Activated naive CD8-positive, alpha-beta T cell (primary cell): Measurements from ENCODE around the gene TOMT.
"Not testable (repeated sequence)": the region's sequence is repeated elsewhere in the genome, so short reads cannot be mapped to it uniquely, and the experiment has no call there.

ENCODE experiments used
- H3K27ac Mint-ChIP-seq: one replicate; pipeline ENCODE4 v1.8.0; 2021; ENCODE audit warnings: mixed read lengths
- H3K27me3 Mint-ChIP-seq: one replicate; pipeline ENCODE4 v1.8.0; 2021; ENCODE audit warnings: mixed read lengths
- H3K36me3 Mint-ChIP-seq: one replicate; pipeline ENCODE4 v1.8.0; 2021; ENCODE audit warnings: mixed read lengths
- H3K4me1 Mint-ChIP-seq: one replicate; pipeline ENCODE4 v1.8.0; 2021; ENCODE audit warnings: low read depth, mixed read lengths
- H3K4me3 Mint-ChIP-seq: one replicate; pipeline ENCODE4 v1.8.0; 2021; ENCODE audit warnings: mild to moderate bottlenecking, mixed read lengths
- H3K9me3 Mint-ChIP-seq: one replicate; pipeline ENCODE4 v1.8.0; 2021; ENCODE audit warnings: low read depth, mixed read lengths

The TOMT gene

GRCh38 chr11:72127923-72128322 lies 22.2 kb downstream of the TOMT start:
- H3K4me3 Mint-ChIP-seq = no peak overlapping the region
- H3K4me1 Mint-ChIP-seq = no peaks in the 10 kb centered on the region
- peaks cover 18% of the 10 kb centered on the region for H3K9me3 Mint-ChIP-seq
- H3K27me3 Mint-ChIP-seq = peaks cover 4% of the 10 kb centered on the region
- H3K36me3 Mint-ChIP-seq = peaks cover 14% of the 10 kb centered on the region
- no peak overlapping the region for H3K27ac Mint-ChIP-seq

- Mint-ChIP-seq H3K27ac (no peak overlapping the region), H3K36me3 (peaks cover 14% of the 10 kb centered on the region), H3K4me1 (no peaks in the 10 kb centered on the region), H3K9me3 (peaks cover 18% of the 10 kb centered on the region), H3K27me3 (peaks cover 4% of the 10 kb centered on the region), H3K4me3 (no peak overlapping the region)
Measured at GRCh38 chr11:72129381-72129780, 23.7 kb downstream of the TOMT start.

GRCh38 chr11:72132646-72133045 lies 26.9 kb downstream of the TOMT start:
- Mint-ChIP-seq H3K36me3 (peaks cover 14% of the 10 kb centered on the region), H3K27me3 (peaks cover 4% of the 10 kb centered on the region), H3K4me3 (no peak overlapping the region), H3K4me1 (no peaks in the 10 kb centered on the region), H3K9me3 (peaks cover 14% of the 10 kb centered on the region), H3K27ac (no peak overlapping the region)

- H3K4me3 Mint-ChIP-seq, H3K36me3 Mint-ChIP-seq, H3K9me3 Mint-ChIP-seq, H3K27me3 Mint-ChIP-seq, H3K4me1 Mint-ChIP-seq, H3K27ac Mint-ChIP-seq: not testable (repeated sequence)
Measured at GRCh38 chr11:72135473-72135872, 29.7 kb downstream of the TOMT start, which contains the start of gene FOLR3. TSS of gene FOLR3 (plus strand) at chr11:72135725. CDS start at chr11:72135953, 228 bp downstream.

GRCh38 chr11:72135891-72136683 lies 30.4 kb downstream of the TOMT start:
- H3K4me1 Mint-ChIP-seq = peaks cover 3% of the 10 kb centered on the region
- peaks cover 5% of the 10 kb centered on the region for H3K27me3 Mint-ChIP-seq
- H3K4me3 Mint-ChIP-seq = no peak overlapping the region
- H3K9me3 Mint-ChIP-seq = no peaks in the 10 kb centered on the region
- no peaks in the 10 kb centered on the region for H3K36me3 Mint-ChIP-seq
- no peak overlapping the region for H3K27ac Mint-ChIP-seq

- no peak overlapping the region for H3K4me3 Mint-ChIP-seq
- no peak overlapping the region for H3K27ac Mint-ChIP-seq
- peaks cover 5% of the 10 kb centered on the region for H3K27me3 Mint-ChIP-seq
Measured at GRCh38 chr11:72136684-72137262, 31.0 kb downstream of the TOMT start.

GRCh38 chr11:72138821-72139390 lies 33.2 kb downstream of the TOMT start:
- Mint-ChIP-seq H3K9me3 (no peaks in the 10 kb centered on the region), H3K27ac (no peak overlapping the region)

More at GRCh38 chr11:72136684-72137262, 31.0 kb downstream of the TOMT start:
- H3K36me3 Mint-ChIP-seq = no peaks in the 10 kb centered on the region
- no peaks in the 10 kb centered on the region for H3K9me3 Mint-ChIP-seq
- H3K4me1 Mint-ChIP-seq = peaks cover 7% of the 10 kb centered on the region

GRCh38 chr11:72139500-72139899 lies 33.8 kb downstream of the TOMT start:
- no peak overlapping the region for H3K4me3 Mint-ChIP-seq
- H3K4me1 Mint-ChIP-seq = peaks cover 11% of the 10 kb centered on the region
- peaks cover 3% of the 10 kb centered on the region for H3K27me3 Mint-ChIP-seq
- no peaks in the 10 kb centered on the region for H3K36me3 Mint-ChIP-seq
- H3K9me3 Mint-ChIP-seq = no peaks in the 10 kb centered on the region
- H3K27ac Mint-ChIP-seq = no peak overlapping the region

More at GRCh38 chr11:72138821-72139390, 33.2 kb downstream of the TOMT start:
- H3K4me1 Mint-ChIP-seq = peaks cover 10% of the 10 kb centered on the region
- no peak overlapping the region for H3K4me3 Mint-ChIP-seq
- H3K36me3 Mint-ChIP-seq = no peaks in the 10 kb centered on the region
- peaks cover 3% of the 10 kb centered on the region for H3K27me3 Mint-ChIP-seq

- Mint-ChIP-seq H3K4me1 (peaks cover 11% of the 10 kb centered on the region), H3K27ac (no peak overlapping the region), H3K9me3 (no peaks in the 10 kb centered on the region), H3K4me3 (no peak overlapping the region), H3K36me3 (no peaks in the 10 kb centered on the region), H3K27me3 (peaks cover 3% of the 10 kb centered on the region)
Measured at GRCh38 chr11:72140661-72141060, 34.9 kb downstream of the TOMT start.

- Mint-ChIP-seq H3K4me1 (peaks cover 11% of the 10 kb centered on the region), H3K27me3 (peaks cover 3% of the 10 kb centered on the region), H3K9me3 (no peaks in the 10 kb centered on the region), H3K4me3 (no peak overlapping the region), H3K36me3 (no peaks in the 10 kb centered on the region), H3K27ac (no peak overlapping the region)
Measured at GRCh38 chr11:72141066-72141465, 35.3 kb downstream of the TOMT start.

- H3K4me3 Mint-ChIP-seq = not testable (repeated sequence)
Measured at GRCh38 chr11:72142086-72142485, 36.4 kb downstream of the TOMT start.

GRCh38 chr11:72142543-72142942 lies 36.8 kb downstream of the TOMT start:
- H3K4me1 Mint-ChIP-seq = peaks cover 11% of the 10 kb centered on the region
- H3K36me3 Mint-ChIP-seq, H3K4me3 Mint-ChIP-seq, H3K9me3 Mint-ChIP-seq, H3K27me3 Mint-ChIP-seq, H3K27ac Mint-ChIP-seq: not testable (repeated sequence)

More at GRCh38 chr11:72142086-72142485, 36.4 kb downstream of the TOMT start:
- not testable (repeated sequence) for H3K9me3 Mint-ChIP-seq, H3K27ac Mint-ChIP-seq, H3K27me3 Mint-ChIP-seq, H3K36me3 Mint-ChIP-seq
- H3K4me1 Mint-ChIP-seq = peaks cover 11% of the 10 kb centered on the region

- no peaks in the 10 kb centered on the region for H3K27me3 Mint-ChIP-seq
- no peak overlapping the region for H3K4me3 Mint-ChIP-seq
- H3K27ac Mint-ChIP-seq = no peak overlapping the region
- H3K9me3 Mint-ChIP-seq = no peaks in the 10 kb centered on the region
- no peaks in the 10 kb centered on the region for H3K36me3 Mint-ChIP-seq
- peaks cover 11% of the 10 kb centered on the region for H3K4me1 Mint-ChIP-seq
Measured at GRCh38 chr11:72144807-72145565, 39.3 kb downstream of the TOMT start.

- peaks cover 4% of the 10 kb centered on the region for H3K4me1 Mint-ChIP-seq
- peaks cover 2% of the 10 kb centered on the region for H3K27me3 Mint-ChIP-seq
- H3K4me3 Mint-ChIP-seq = no peak overlapping the region
- H3K36me3 Mint-ChIP-seq = no peaks in the 10 kb centered on the region
- no peak overlapping the region for H3K27ac Mint-ChIP-seq
- no peaks in the 10 kb centered on the region for H3K9me3 Mint-ChIP-seq
Measured at GRCh38 chr11:72146625-72147024, 40.9 kb downstream of the TOMT start.

- Mint-ChIP-seq H3K36me3 (no peaks in the 10 kb centered on the region), H3K4me3 (no peak overlapping the region), H3K9me3 (no peaks in the 10 kb centered on the region)
Measured at GRCh38 chr11:72150882-72151281, 45.2 kb downstream of the TOMT start.

More at GRCh38 chr11:72150882-72151281, 45.2 kb downstream of the TOMT start:
- H3K4me1 Mint-ChIP-seq = no peaks in the 10 kb centered on the region
- H3K27ac Mint-ChIP-seq = no peak overlapping the region
- peaks cover 2% of the 10 kb centered on the region for H3K27me3 Mint-ChIP-seq
